ENCODE data around the gene SH3GL3.

SH3GL3 gene

GRCh38 chr15:83516935-83517334 lies 69.8 kb downstream of the SH3GL3 start:
- TF ChIP-seq TAF1 (IDR thresholded peaks at IDR 0.05; ENCODE audit: borderline replicate concordance, insufficient read depth, low read length) (no peak), POLR2AphosphoS5 (IDR thresholded peaks at IDR 0.05; ENCODE audit: low read depth, low read length) (no peak), SIN3A (IDR thresholded peaks at IDR 0.05; ENCODE audit: borderline replicate concordance, insufficient read depth, low read length) (no peak), FOXP2 (optimal IDR thresholded peaks at IDR 0.05; ENCODE audit: borderline replicate concordance, extremely low read depth, extremely low read length, insufficient read depth) (no peak), REST (IDR thresholded peaks at IDR 0.05; ENCODE audit: insufficient read depth in 1 of 2, low read depth in 2 of 2, low read length in 2 of 2) (no peak)

- TF ChIP-seq SIN3A (IDR thresholded peaks at IDR 0.05; ENCODE audit: borderline replicate concordance, insufficient read depth, low read length) (no peak), REST (IDR thresholded peaks at IDR 0.05; ENCODE audit: insufficient read depth in 1 of 2, low read depth in 2 of 2, low read length in 2 of 2) (no peak), TAF1 (IDR thresholded peaks at IDR 0.05; ENCODE audit: borderline replicate concordance, insufficient read depth, low read length) (no peak), POLR2AphosphoS5 (IDR thresholded peaks at IDR 0.05; ENCODE audit: low read depth, low read length) (no peak), FOXP2 (optimal IDR thresholded peaks at IDR 0.05; ENCODE audit: borderline replicate concordance, extremely low read depth, extremely low read length, insufficient read depth) (no peak)
These were observed 79.2 kb downstream of the SH3GL3 start for GRCh38 chr15:83526319-83526718.

GRCh38 chr15:83533410-83533962 lies 86.3 kb downstream of the SH3GL3 start:
- no peak for TF ChIP-seq POLR2AphosphoS5 (IDR thresholded peaks at IDR 0.05; ENCODE audit: low read depth, low read length)
- TF ChIP-seq SIN3A (IDR thresholded peaks at IDR 0.05; ENCODE audit: borderline replicate concordance, insufficient read depth, low read length), result no peak
- no peak for TF ChIP-seq TAF1 (IDR thresholded peaks at IDR 0.05; ENCODE audit: borderline replicate concordance, insufficient read depth, low read length)
- TF ChIP-seq FOXP2 (optimal IDR thresholded peaks at IDR 0.05; ENCODE audit: borderline replicate concordance, extremely low read depth, extremely low read length, insufficient read depth), result no peak

- no peak for TF ChIP-seq SIN3A (IDR thresholded peaks at IDR 0.05; ENCODE audit: borderline replicate concordance, insufficient read depth, low read length)
- no peak for TF ChIP-seq FOXP2 (optimal IDR thresholded peaks at IDR 0.05; ENCODE audit: borderline replicate concordance, extremely low read depth, extremely low read length, insufficient read depth)
- TF ChIP-seq POLR2AphosphoS5 (IDR thresholded peaks at IDR 0.05; ENCODE audit: low read depth, low read length), result no peak
- no peak for TF ChIP-seq TAF1 (IDR thresholded peaks at IDR 0.05; ENCODE audit: borderline replicate concordance, insufficient read depth, low read length)
These were observed 90.5 kb downstream of the SH3GL3 start for GRCh38 chr15:83537606-83538005.

GRCh38 chr15:83538682-83539081 lies 91.5 kb downstream of the SH3GL3 start:
- no peak for TF ChIP-seq REST (IDR thresholded peaks at IDR 0.05; ENCODE audit: insufficient read depth in 1 of 2, low read depth in 2 of 2, low read length in 2 of 2)
- TF ChIP-seq FOXP2 (optimal IDR thresholded peaks at IDR 0.05; ENCODE audit: borderline replicate concordance, extremely low read depth, extremely low read length, insufficient read depth), result no peak
- no peak for TF ChIP-seq SIN3A (IDR thresholded peaks at IDR 0.05; ENCODE audit: borderline replicate concordance, insufficient read depth, low read length)
- TF ChIP-seq POLR2AphosphoS5 (IDR thresholded peaks at IDR 0.05; ENCODE audit: low read depth, low read length), result no peak
- no peak for TF ChIP-seq TAF1 (IDR thresholded peaks at IDR 0.05; ENCODE audit: borderline replicate concordance, insufficient read depth, low read length)

- TF ChIP-seq REST (IDR thresholded peaks at IDR 0.05; ENCODE audit: insufficient read depth in 1 of 2, low read depth in 2 of 2, low read length in 2 of 2), result no peak
- TF ChIP-seq SIN3A (IDR thresholded peaks at IDR 0.05; ENCODE audit: borderline replicate concordance, insufficient read depth, low read length), result no peak
- TF ChIP-seq POLR2AphosphoS5 (IDR thresholded peaks at IDR 0.05; ENCODE audit: low read depth, low read length), result no peak
- TF ChIP-seq FOXP2 (optimal IDR thresholded peaks at IDR 0.05; ENCODE audit: borderline replicate concordance, extremely low read depth, extremely low read length, insufficient read depth), result no peak
- TF ChIP-seq TAF1 (IDR thresholded peaks at IDR 0.05; ENCODE audit: borderline replicate concordance, insufficient read depth, low read length), result no peak
These were observed 98.8 kb downstream of the SH3GL3 start for GRCh38 chr15:83545804-83546511.

Measured in PFSK-1 (cell line).